Subcutaneous abdominal adipose tissue (tissue), 5 donors: ENCODE measurements around the gene CNIH4.
A peak's percentile ranks its signal among the peaks of the same experiment; 100 is the strongest.
"Not testable (repeated sequence)": the region's sequence is repeated elsewhere in the genome, so short reads cannot be mapped to it uniquely, and the experiment has no call there.

ENCODE experiments used
- H3K27ac ChIP-seq: one replicate; pipeline ENCODE4 v1.7.0; 2013; ENCODE audit warnings: low read depth, mild to moderate bottlenecking, inconsistent platforms, low read length, moderate library complexity
- H3K27me3 ChIP-seq, 5 donors: one replicate each; pipeline ENCODE4 v1.7.0; 2013; ENCODE audit warnings: low read length in 5 of 5, inconsistent platforms in 1 of 5; ENCODE audit not compliant: control insufficient read depth in 5 of 5, insufficient read depth in 4 of 5
- H3K36me3 ChIP-seq, 5 donors: one replicate each; pipeline ENCODE4 v1.7.0; 2013; ENCODE audit warnings: low read length in 5 of 5; ENCODE audit not compliant: control insufficient read depth in 5 of 5, insufficient read depth in 5 of 5
- H3K4me1 ChIP-seq, 5 donors: one replicate each; pipeline ENCODE4 v1.7.0; 2013; ENCODE audit warnings: low read length in 5 of 5, mild to moderate bottlenecking in 3 of 5, moderate library complexity in 1 of 5; ENCODE audit not compliant: control insufficient read depth in 5 of 5, insufficient read depth in 5 of 5
- H3K4me3 ChIP-seq, 5 donors: one replicate each; pipeline ENCODE4 v1.7.0; 2013; ENCODE audit warnings: low read length in 5 of 5, low read depth in 1 of 5
- H3K9ac ChIP-seq, 5 donors: one replicate each; pipeline ENCODE4 v1.7.0; 2013; ENCODE audit warnings: low read length in 5 of 5, mild to moderate bottlenecking in 4 of 5, moderate library complexity in 3 of 5
- H3K9me3 ChIP-seq, 5 donors: one replicate each; pipeline ENCODE4 v1.7.0; 2013; ENCODE audit warnings: low read length in 5 of 5; ENCODE audit not compliant: control insufficient read depth in 5 of 5
- donor health status: healthy.
- donor health status: healthy.
- donor health status: healthy.
- donor health status: healthy.
- donor health status: healthy.

Gene CNIH4

GRCh38 chr1:224329842-224330753 is 26.6 kb upstream of the CNIH4 start, which contains the start of gene NVL:
Gene NVL (minus strand): TSS chr1:224330172. CDS start chr1:224330127, 45 bp downstream.
- peak within 1 kb of the TSS; percentile 83 to 100 (median 99) for H3K4me3 ChIP-seq
- H3K9ac ChIP-seq: peak within 1 kb of the TSS; percentile 85 to 100 (median 98)
- peaks cover 0 to 3% (median 3%) of the 10 kb centered on the region in 5 donors for H3K36me3 ChIP-seq
- no peaks in the 10 kb centered on the region for H3K9me3 ChIP-seq
- H3K27ac ChIP-seq: peak within 1 kb of the TSS; percentile 95
- no peaks in the 10 kb centered on the region for H3K27me3 ChIP-seq
- H3K4me1 ChIP-seq: peaks cover 2 to 28% (median 22%) of the 10 kb centered on the region in 5 donors

GRCh38 chr1:224331326-224331725 is 25.4 kb upstream of the CNIH4 start:
- Histone ChIP-seq H3K9ac (no peak overlapping the region), H3K4me1 (peaks cover 2 to 28% (median 22%) of the 10 kb centered on the region in 5 donors), H3K9me3 (no peaks in the 10 kb centered on the region), H3K36me3 (no peaks in the 10 kb centered on the region), H3K27me3 (no peaks in the 10 kb centered on the region), H3K4me3 (no peak overlapping the region), H3K27ac (no peak overlapping the region)

- H3K9ac ChIP-seq: no peak overlapping the region
- H3K4me3 ChIP-seq: no peak overlapping the region
- no peaks in the 10 kb centered on the region for H3K36me3 ChIP-seq
- no peaks in the 10 kb centered on the region for H3K9me3 ChIP-seq
- H3K27ac ChIP-seq: no peak overlapping the region
- H3K27me3 ChIP-seq: no peaks in the 10 kb centered on the region
- peaks cover 2 to 28% (median 22%) of the 10 kb centered on the region in 5 donors for H3K4me1 ChIP-seq
Observed at GRCh38 chr1:224331824-224332223, 24.9 kb upstream of the CNIH4 start.

GRCh38 chr1:224333309-224333926 is 23.3 kb upstream of the CNIH4 start:
- H3K9ac ChIP-seq: no peak overlapping the region
- H3K27me3 ChIP-seq: no peaks in the 10 kb centered on the region
- H3K4me3 ChIP-seq: no peak overlapping the region
- H3K9me3 ChIP-seq: no peaks in the 10 kb centered on the region
- H3K36me3 ChIP-seq: no peaks in the 10 kb centered on the region
- peaks cover 2 to 23% (median 20%) of the 10 kb centered on the region in 5 donors for H3K4me1 ChIP-seq
- H3K27ac ChIP-seq: no peak overlapping the region

- H3K36me3 ChIP-seq: no peaks in the 10 kb centered on the region
- H3K9ac ChIP-seq: no peak overlapping the region
- H3K4me3 ChIP-seq: no peak overlapping the region
- H3K9me3 ChIP-seq: no peaks in the 10 kb centered on the region
- peaks cover under 1 to 16% (median 13%) of the 10 kb centered on the region in 5 donors for H3K4me1 ChIP-seq
- no peaks in the 10 kb centered on the region for H3K27me3 ChIP-seq
- no peak overlapping the region for H3K27ac ChIP-seq
Observed at GRCh38 chr1:224333939-224334786, 22.5 kb upstream of the CNIH4 start.

GRCh38 chr1:224338150-224338838 is 18.4 kb upstream of the CNIH4 start:
- H3K4me3 ChIP-seq: no peak overlapping the region
- H3K27ac ChIP-seq: no peak overlapping the region
- peaks cover 0 to 2% (median 0%) of the 10 kb centered on the region in 5 donors for H3K27me3 ChIP-seq
- peaks cover 0 to 7% (median 6%) of the 10 kb centered on the region in 5 donors for H3K4me1 ChIP-seq
- peaks cover 0 to 5% (median under 1%) of the 10 kb centered on the region in 5 donors for H3K9me3 ChIP-seq
- H3K36me3 ChIP-seq: no peaks in the 10 kb centered on the region
- H3K9ac ChIP-seq: no peak overlapping the region

- H3K4me3 ChIP-seq: no peak overlapping the region
Observed at GRCh38 chr1:224339442-224340033, 17.1 kb upstream of the CNIH4 start.

GRCh38 chr1:224340453-224341384 is 16.0 kb upstream of the CNIH4 start:
- H3K4me1 ChIP-seq, H3K27me3 ChIP-seq, H3K36me3 ChIP-seq, H3K27ac ChIP-seq: not testable (repeated sequence)
- peak overlapping the region in 4 of 5 donors; percentile 53 to 64 (median 60) for H3K4me3 ChIP-seq
- H3K9me3 ChIP-seq: peaks cover 8 to 22% (median 13%) of the 10 kb centered on the region in 5 donors
- peak overlapping the region in 3 of 5 donors; percentile 14 to 30 (median 25) for H3K9ac ChIP-seq

More at GRCh38 chr1:224339442-224340033, 17.1 kb upstream of the CNIH4 start:
- H3K9ac ChIP-seq: no peak overlapping the region
- H3K27ac ChIP-seq: no peak overlapping the region
- H3K27me3 ChIP-seq: peaks cover 0 to 2% (median 0%) of the 10 kb centered on the region in 5 donors
- H3K4me1 ChIP-seq: peaks cover 0 to 7% (median 6%) of the 10 kb centered on the region in 5 donors
- peaks cover 8 to 18% (median 12%) of the 10 kb centered on the region in 5 donors for H3K9me3 ChIP-seq
- no peaks in the 10 kb centered on the region for H3K36me3 ChIP-seq
